HepG2 (cell line): Measurements from ENCODE around the gene ZNF587B. TPM values are rescaled to one million over a fixed set of nuclear protein-coding genes. Genes with fewer than 3 reads are reported as not detected.
"Not testable (repeated sequence)": the region's sequence is repeated elsewhere in the genome, so short reads cannot be mapped to it uniquely, and the experiment has no call there.

Source experiments
- FOXA1 ChIP-seq, 2 experiments: fragments of 450-650 bp in 1 of 2; sonication (generic) in 1 of 2; formaldehyde crosslinking in 1 of 2; IDR thresholded peaks; 2 replicates each; pipeline versions ENCODE4 v1.4.0 to v1.6.1; 2016 to 2020; ENCODE audit warnings: missing genetic modification reagents in 1 of 2
- FOXA3 ChIP-seq: IDR thresholded peaks from 2 replicates; pipeline ENCODE4 v1.6.1; 2016; ENCODE audit warnings: missing genetic modification reagents, missing compliant biosample characterization
- FOXJ3 ChIP-seq: sonication (generic); formaldehyde crosslinking; IDR thresholded peaks from 2 replicates; pipeline ENCODE4 v1.4.0; 2020; ENCODE audit warnings: missing genetic modification reagents, mild to moderate bottlenecking, borderline replicate concordance
- GATAD2A ChIP-seq: IDR thresholded peaks from 2 replicates; pipeline ENCODE4 v1.6.1; 2016
- HMG20A ChIP-seq: IDR thresholded peaks from 2 replicates; pipeline ENCODE4 v1.6.1; 2016; ENCODE audit warnings: borderline replicate concordance
- HNF4A ChIP-seq: sonication (generic); formaldehyde crosslinking; IDR thresholded peaks from 2 replicates; pipeline ENCODE4 v1.4.0; 2020; ENCODE audit warnings: missing genetic modification reagents
- MEIS1 ChIP-seq: sonication (generic); formaldehyde crosslinking; IDR thresholded peaks from 2 replicates; pipeline ENCODE4 v1.9.0; 2021; ENCODE audit warnings: mild to moderate bottlenecking, missing genetic modification reagents, moderate library complexity, borderline replicate concordance
- PITX1 ChIP-seq: sonication (generic); formaldehyde crosslinking; IDR thresholded peaks from 2 replicates; pipeline ENCODE4 v1.5.1; 2020; ENCODE audit warnings: mild to moderate bottlenecking, missing genetic modification reagents
- SAP130 ChIP-seq: IDR thresholded peaks from 2 replicates; pipeline ENCODE4 v1.6.1; 2016; ENCODE audit warnings: low read depth
- THAP11 ChIP-seq: IDR thresholded peaks from 2 replicates; pipeline ENCODE4 v1.6.1; 2016; ENCODE audit warnings: missing biosample characterization, missing genetic modification reagents
- ZNF335 ChIP-seq: sonication (generic); formaldehyde crosslinking; IDR thresholded peaks from 2 replicates; pipeline ENCODE4 v1.4.0; 2020; ENCODE audit warnings: missing genetic modification reagents
- ZNF430 ChIP-seq: sonication (generic); formaldehyde crosslinking; IDR thresholded peaks from 2 replicates; pipeline ENCODE4 v1.9.0; 2021; ENCODE audit warnings: mild to moderate bottlenecking, missing genetic modification reagents
- polyA plus RNA-seq, 8 experiments: library from polyadenylated mRNA; depleted of rRNA in 3 of 8; stranded (reverse) in 7 of 8; unstranded in 1 of 8; fragments of >200 nt; fragmentation: Illumina TruSeq in 4 of 8; extraction: Trizol in 4 of 8; gene quantifications; 2 replicates each; pipeline versions ENCODE4 v1.2.1 to v1.2.3, GENCODE V29; 2011 to 2016; ENCODE audit warnings: low read depth in 4 of 8, missing spikeins in 1 of 8, mixed read lengths in 1 of 8; ENCODE audit not compliant: insufficient read depth in 1 of 8
- total RNA-seq, 5 experiments: library from RNA; depleted of rRNA; stranded (reverse); fragments of >200 nt; fragmentation: Illumina TruSeq; extraction: Trizol; gene quantifications; 2 replicates each; pipeline ENCODE4 v1.2.3, GENCODE V29; 2016; ENCODE audit warnings: low read depth in 1 of 5
- TF ChIP-seq, protein P1 (sequence below): sonication (generic); formaldehyde crosslinking; IDR thresholded peaks from 2 replicates; pipeline ENCODE4 v1.5.1; 2020; ENCODE audit warnings: mild to moderate bottlenecking, missing genetic modification reagents, borderline replicate concordance
- TF ChIP-seq, protein P2 (sequence below): sonication (generic); formaldehyde crosslinking; IDR thresholded peaks from 2 replicates; pipeline ENCODE4 v1.8.0; 2022; ENCODE audit warnings: mild to moderate bottlenecking, missing genetic modification reagents; ENCODE audit not compliant: insufficient replicate concordance
- TF ChIP-seq, protein P3 (sequence below): fragments of 450-650 bp; IDR thresholded peaks from 2 replicates; pipeline ENCODE4 v1.6.1; 2016
- TF ChIP-seq, protein P4 (sequence below): sonication (generic); formaldehyde crosslinking; IDR thresholded peaks from 2 replicates; pipeline ENCODE4 v1.4.0; 2020; ENCODE audit warnings: missing genetic modification reagents

Gene ZNF587B
- total and polyA plus RNA-seq, 2 of the 13 experiments (the other 11 are each of a cell fraction or from before 2014, with no cell fraction given) = 5.2 to 29.9 TPM

- TF ChIP-seq, protein P1, sequence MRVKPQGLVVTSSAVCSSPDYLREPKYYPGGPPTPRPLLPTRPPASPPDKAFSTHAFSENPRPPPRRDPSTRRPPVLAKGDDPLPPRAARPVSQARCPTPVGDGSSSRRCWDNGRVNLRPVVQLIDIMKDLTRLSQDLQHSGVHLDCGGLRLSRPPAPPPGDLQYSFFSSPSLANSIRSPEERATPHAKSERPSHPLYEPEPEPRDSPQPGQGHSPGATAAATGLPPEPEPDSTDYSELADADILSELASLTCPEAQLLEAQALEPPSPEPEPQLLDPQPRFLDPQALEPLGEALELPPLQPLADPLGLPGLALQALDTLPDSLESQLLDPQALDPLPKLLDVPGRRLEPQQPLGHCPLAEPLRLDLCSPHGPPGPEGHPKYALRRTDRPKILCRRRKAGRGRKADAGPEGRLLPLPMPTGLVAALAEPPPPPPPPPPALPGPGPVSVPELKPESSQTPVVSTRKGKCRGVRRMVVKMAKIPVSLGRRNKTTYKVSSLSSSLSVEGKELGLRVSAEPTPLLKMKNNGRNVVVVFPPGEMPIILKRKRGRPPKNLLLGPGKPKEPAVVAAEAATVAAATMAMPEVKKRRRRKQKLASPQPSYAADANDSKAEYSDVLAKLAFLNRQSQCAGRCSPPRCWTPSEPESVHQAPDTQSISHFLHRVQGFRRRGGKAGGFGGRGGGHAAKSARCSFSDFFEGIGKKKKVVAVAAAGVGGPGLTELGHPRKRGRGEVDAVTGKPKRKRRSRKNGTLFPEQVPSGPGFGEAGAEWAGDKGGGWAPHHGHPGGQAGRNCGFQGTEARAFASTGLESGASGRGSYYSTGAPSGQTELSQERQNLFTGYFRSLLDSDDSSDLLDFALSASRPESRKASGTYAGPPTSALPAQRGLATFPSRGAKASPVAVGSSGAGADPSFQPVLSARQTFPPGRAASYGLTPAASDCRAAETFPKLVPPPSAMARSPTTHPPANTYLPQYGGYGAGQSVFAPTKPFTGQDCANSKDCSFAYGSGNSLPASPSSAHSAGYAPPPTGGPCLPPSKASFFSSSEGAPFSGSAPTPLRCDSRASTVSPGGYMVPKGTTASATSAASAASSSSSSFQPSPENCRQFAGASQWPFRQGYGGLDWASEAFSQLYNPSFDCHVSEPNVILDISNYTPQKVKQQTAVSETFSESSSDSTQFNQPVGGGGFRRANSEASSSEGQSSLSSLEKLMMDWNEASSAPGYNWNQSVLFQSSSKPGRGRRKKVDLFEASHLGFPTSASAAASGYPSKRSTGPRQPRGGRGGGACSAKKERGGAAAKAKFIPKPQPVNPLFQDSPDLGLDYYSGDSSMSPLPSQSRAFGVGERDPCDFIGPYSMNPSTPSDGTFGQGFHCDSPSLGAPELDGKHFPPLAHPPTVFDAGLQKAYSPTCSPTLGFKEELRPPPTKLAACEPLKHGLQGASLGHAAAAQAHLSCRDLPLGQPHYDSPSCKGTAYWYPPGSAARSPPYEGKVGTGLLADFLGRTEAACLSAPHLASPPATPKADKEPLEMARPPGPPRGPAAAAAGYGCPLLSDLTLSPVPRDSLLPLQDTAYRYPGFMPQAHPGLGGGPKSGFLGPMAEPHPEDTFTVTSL = peak; percentile 41; the same call in 1 of the 2 replicates
- not testable (repeated sequence) for TF ChIP-seq FOXA1 (IDR thresholded peaks at IDR 0.05)
- TF ChIP-seq FOXA1 (CRISPR knock-in tag; IDR thresholded peaks at IDR 0.05) (peak; percentile 81), HNF4A (CRISPR knock-in tag) (peak; percentile 47), THAP11 (CRISPR knock-in tag) (peak; percentile 75), ZNF335 (CRISPR knock-in tag) (peak; percentile 32; the same call in 1 of the 2 replicates), MEIS1 (CRISPR knock-in tag) (peak; percentile 45; the same call in 1 of the 2 replicates), FOXJ3 (CRISPR knock-in tag) (peak; percentile 20; the same call in 1 of the 2 replicates), ZNF430 (CRISPR knock-in tag) (peak; percentile 72; the same call in 1 of the 2 replicates), SAP130 (CRISPR knock-in tag) (peak; percentile 67), PITX1 (CRISPR knock-in tag) (peak; percentile 62; the same call in 1 of the 2 replicates), HMG20A (CRISPR knock-in tag) (0 out of 2 replicates have a peak, but pooled peaks have one; percentile 15), FOXA3 (CRISPR knock-in tag) (peak; percentile 77), GATAD2A (CRISPR knock-in tag) (peak; percentile 60)
- TF ChIP-seq, protein P2, sequence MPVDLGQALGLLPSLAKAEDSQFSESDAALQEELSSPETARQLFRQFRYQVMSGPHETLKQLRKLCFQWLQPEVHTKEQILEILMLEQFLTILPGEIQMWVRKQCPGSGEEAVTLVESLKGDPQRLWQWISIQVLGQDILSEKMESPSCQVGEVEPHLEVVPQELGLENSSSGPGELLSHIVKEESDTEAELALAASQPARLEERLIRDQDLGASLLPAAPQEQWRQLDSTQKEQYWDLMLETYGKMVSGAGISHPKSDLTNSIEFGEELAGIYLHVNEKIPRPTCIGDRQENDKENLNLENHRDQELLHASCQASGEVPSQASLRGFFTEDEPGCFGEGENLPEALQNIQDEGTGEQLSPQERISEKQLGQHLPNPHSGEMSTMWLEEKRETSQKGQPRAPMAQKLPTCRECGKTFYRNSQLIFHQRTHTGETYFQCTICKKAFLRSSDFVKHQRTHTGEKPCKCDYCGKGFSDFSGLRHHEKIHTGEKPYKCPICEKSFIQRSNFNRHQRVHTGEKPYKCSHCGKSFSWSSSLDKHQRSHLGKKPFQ (CRISPR knock-in tag) = peak; percentile 54
- TF ChIP-seq, protein P3, sequence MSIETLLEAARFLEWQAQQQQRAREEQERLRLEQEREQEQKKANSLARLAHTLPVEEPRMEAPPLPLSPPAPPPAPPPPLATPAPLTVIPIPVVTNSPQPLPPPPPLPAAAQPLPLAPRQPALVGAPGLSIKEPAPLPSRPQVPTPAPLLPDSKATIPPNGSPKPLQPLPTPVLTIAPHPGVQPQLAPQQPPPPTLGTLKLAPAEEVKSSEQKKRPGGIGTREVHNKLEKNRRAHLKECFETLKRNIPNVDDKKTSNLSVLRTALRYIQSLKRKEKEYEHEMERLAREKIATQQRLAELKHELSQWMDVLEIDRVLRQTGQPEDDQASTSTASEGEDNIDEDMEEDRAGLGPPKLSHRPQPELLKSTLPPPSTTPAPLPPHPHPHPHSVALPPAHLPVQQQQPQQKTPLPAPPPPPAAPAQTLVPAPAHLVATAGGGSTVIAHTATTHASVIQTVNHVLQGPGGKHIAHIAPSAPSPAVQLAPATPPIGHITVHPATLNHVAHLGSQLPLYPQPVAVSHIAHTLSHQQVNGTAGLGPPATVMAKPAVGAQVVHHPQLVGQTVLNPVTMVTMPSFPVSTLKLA = peak; percentile 57; the same call in 1 of the 2 replicates
- TF ChIP-seq, protein P4, sequence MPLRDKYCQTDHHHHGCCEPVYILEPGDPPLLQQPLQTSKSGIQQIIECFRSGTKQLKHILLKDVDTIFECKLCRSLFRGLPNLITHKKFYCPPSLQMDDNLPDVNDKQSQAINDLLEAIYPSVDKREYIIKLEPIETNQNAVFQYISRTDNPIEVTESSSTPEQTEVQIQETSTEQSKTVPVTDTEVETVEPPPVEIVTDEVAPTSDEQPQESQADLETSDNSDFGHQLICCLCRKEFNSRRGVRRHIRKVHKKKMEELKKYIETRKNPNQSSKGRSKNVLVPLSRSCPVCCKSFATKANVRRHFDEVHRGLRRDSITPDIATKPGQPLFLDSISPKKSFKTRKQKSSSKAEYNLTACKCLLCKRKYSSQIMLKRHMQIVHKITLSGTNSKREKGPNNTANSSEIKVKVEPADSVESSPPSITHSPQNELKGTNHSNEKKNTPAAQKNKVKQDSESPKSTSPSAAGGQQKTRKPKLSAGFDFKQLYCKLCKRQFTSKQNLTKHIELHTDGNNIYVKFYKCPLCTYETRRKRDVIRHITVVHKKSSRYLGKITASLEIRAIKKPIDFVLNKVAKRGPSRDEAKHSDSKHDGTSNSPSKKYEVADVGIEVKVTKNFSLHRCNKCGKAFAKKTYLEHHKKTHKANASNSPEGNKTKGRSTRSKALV = peak; percentile 31; the same call in 1 of the 2 replicates
These were observed 19.4 kb upstream of the ZNF587B start (continued) for GRCh38 chr19:57810410-57811295.
